Embryonic facial prominence (tissue), 1 donor: ENCODE measurements around the gene C10orf105.

Source experiments
- DNase-seq: peaks from one replicate; pipeline ENCODE4 v3.0.0-alpha.2; 2016; ENCODE audit errors: extremely low spot score

C10orf105 gene

DNA sequence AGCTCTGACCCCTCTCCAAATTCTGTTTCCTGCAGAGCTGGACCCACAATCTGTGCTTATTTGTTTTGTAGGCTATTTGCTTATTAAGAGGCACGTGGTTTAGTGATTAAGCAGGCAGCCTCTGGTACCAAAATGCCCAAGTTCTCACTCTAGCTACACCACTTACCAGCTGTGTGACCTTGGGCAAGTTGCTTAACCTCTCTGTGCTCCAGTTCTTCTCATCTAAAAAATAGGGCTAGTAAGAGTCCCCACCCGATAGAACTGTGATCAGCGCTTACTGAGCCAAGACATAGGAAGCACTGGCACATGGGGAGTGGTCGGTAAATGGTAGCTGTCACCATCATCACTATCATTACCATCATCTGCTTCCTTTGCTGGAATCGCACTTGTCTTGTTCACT, 20.8 kb downstream of the C10orf105 start:
- no peak for DNase-seq

DNA sequence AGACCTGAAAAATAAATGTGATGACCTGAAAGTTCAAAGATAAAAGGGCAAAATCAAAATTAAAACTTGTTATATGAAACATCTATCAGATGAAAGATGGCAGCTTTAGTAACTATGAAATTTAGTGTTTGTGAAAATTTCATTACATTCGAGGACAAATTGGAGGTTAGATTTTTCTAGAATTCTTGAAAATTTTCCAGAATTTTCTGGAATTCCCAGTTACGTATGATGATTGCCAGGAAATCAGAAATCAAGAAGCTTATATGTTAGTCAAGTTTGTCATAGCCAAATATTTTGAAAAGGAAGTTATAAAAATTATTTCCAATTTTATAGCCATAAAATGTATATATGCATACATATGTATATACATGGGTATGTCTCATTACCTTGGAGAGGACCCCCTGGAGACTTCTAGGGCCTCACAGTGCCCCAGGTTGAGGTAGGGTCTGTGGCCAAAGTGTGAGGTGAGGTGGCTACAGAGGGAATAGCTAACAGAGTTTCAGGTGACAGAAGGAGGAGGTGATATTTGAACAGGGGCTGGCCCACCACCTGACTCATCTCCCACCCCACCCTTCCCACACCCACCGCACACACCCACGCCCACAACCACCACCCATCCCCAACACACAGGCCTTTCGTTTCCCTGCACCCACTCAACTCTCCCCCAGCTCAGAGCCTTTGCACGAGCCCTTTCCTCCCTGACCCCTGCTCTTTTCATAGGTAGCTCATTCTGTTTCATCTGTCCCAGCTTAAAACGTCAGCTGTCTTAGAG, 21.5 kb downstream of the C10orf105 start:
- DNase-seq: no peak

DNA sequence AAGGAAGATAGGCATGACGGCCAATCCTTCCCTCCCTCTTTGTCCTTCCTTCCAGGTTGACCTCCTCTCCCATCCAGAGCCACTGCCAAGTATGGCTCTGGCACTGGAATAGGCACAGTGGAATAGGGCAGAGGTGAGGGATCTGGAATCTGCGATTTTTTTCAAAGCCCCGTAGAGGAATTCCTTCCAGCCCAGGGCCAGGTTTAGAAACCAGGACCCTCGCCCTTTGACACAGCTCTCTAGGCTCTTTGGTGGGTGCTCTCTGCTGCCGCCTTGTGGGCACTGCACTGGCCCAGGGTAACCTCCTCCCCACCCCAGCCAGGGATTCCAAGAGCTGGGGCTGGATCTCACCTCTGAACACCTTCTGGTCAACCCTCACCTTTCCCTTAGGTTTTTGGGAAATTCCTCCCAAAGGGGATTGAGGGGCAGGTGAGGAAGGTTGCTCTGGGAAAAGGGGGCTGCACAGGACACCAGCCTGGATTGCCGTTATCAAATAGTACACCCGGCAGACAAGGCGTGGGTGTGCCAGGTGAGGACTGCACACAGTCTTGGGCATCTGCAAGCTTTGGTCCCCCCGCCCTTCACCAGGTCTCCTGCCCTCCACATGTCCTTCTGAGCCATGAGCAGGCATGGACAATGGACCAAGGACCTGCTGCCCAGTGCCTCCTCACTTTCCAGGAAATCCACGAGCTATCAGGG, 22.8 kb downstream of the C10orf105 start:
- DNase-seq: no peak

DNA sequence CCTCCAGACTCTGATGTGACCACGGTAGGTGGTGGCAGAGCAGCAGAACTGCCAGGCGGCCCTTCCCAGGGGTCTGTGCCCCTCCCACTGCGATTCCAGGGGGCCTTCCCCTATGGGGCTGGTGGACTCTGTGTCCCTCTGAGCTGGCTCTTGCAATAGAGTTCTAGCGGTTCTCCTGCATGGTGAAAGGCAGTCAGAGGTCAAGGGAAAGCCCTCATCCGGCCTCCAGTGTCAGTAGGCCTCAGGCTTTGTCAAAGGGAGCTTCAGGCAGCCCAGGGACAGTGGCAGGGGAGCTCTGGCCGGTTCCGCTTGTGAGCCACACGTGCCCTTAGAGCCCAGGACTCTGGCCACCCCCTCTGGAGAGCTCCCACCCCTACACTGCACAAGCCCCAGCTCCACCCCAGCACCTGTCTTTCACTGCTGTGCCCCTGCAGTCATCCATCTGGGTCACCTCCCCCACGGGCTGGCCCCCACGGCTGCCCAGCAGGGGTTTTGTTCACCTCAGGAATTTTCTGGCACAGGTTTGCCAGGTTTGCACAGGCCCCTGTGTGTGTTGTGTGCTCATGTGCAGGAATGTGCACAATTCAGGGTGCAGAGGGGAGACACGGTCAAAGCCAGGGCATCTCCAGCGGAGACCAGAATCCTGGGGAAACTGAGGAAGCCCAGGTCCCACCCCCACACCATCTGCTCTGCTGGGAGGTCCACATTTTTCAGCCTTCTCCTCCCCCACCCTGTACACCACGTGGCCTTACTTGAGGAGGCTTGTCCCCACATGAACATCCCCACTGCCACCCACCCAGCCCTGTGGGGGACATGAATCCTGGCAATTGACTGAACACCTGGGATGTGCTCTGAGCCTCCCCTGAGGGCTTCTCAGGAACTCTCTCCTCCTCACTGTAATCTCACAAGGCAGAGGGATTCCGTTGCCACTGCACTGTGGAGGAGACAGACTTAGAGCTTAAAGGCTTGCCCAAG, 23.8 kb downstream of the C10orf105 start:
- DNase-seq: no peak

DNA sequence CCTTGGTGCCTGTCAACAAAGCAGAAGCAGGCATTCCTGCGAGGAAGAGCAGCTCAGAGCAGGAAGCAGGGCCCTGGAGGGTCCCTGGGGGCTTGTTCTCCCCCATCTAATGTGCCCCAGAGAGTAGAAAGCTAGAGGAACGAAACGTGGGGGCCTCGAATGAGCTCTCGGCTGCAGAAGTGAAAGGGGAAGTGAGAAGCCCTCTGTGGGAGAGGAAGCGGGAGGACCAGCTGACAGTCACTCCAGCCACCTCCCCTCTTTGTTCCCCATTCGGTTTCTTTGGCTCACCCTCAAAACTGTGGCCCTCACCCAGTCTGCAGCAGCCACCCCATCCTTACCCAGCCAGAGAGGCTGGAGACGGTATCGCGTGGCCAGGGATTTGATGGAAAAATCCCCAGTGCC, 25.0 kb downstream of the C10orf105 start:
- DNase-seq: no peak

DNA sequence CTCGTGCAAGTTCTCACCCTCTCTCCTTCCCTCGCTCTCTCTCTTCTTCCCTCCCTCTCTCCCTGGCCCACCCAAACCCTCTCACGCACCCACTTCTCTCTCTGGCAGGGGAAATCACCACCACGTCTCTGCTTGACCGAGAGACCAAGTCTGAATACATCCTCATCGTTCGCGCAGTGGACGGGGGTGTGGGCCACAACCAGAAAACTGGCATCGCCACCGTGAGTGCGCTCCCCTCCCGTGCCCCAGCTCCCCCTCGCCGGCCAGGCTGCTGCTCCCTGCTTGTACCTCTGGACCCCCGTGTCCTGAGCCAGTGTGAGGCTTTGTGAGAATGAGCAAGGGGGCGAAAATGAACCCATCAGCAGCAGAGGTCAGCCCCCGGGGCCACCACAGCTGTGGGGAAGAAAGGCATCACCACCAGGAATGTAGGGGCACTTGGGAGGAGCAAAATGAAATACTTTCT, 25.5 kb downstream of the C10orf105 start:
- DNase-seq: no peak

DNA sequence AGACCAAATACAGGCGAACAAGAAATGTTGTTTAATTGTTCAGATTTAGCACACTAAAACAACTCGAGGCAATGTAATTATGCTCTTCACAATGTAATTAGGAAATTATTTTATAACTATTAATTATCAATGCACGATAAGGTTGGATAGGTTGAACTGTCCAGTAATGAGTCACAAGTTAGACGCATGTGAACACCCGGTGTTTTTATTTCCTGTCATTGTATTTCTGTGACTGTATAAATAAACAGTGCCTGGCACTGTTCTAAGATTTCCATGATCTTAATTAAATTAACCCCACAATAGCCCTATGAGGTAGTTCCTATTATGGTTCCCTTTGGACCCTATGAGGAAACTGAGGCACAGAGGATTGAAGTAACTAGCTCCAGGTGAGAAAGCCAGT, 26.2 kb downstream of the C10orf105 start:
- no peak for DNase-seq

DNA sequence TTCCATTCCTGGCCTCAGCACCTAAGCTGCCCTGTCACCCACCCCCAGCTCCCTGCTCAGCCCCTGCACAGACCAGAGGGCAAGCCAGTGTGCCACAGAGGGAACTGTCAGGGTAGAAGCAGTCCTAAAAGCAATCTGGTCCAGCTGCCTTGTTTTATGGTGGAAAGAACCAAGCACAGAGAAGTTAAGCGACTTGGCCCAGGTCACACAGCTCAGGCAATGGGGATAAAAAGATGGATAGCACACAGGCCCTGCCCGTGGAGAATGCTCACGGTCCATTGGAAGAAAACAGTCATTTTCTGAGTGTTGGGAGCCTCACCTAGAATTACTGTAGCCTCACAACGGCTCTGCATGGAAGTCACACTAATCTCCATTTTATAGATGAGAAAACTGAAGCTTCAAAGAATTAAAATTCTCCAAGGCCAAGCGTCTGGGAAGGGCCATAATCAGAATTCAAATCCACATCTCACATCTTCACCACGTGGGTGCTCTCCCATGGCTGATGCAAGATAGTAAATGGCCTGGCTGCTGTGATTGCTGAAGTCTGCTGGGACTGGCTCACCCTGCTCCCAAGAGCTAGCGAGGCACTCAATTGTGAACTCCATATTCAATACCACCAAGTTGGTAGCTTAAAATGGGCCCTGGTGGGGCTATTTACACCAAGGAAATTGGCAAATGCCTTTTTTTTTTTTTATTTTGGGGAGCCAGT, 26.8 kb downstream of the C10orf105 start:
- DNase-seq: no peak

DNA sequence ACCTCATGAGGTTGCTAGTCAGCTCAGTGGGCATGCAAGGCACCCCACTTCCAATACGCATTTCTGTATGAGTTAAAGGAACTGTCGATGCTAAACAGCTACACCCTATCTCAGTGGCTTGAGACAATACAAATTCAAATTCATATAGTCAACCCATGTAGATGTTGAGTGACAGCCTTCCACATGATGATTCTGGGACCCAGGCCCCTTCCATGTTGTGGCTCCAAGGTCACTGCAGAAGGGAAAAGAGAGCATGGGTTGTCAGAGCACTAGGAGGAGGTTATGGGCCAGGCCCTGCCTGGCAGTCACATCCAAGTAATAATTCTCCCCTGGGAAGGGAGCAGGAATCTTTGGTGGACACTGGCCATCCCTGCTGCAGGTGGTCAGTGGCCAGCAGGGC, 28.2 kb downstream of the C10orf105 start:
- DNase-seq: no peak

DNA sequence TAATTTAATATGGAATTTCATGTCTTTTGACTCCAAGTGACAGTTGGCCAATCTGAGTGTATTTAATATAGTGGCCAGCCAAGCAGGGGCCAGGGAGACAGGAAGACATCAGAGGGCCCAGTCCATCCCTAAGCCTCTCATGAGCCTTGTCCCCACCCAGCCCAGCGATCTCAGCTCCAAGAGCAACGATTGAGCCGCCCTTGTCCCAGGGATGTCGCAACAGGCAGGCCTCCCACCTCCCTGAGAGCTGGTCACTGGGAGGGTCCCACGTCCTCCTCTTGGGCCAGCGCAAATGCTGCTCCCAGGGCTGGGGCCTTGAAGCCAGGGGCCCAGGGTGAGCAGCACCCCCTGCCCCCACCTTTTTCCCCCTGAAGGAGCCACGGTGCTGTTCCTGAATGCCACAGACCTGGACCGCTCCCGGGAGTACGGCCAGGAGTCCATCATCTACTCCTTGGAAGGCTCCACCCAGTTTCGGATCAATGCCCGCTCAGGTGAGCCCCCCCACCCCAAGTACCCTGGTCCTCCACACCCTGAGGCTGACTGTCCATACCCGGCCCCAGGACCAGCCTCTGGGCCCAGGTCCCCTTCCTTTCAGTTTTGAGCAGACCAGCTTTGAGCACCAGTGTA, 29.4 kb downstream of the C10orf105 start:
- DNase-seq: no peak

DNA sequence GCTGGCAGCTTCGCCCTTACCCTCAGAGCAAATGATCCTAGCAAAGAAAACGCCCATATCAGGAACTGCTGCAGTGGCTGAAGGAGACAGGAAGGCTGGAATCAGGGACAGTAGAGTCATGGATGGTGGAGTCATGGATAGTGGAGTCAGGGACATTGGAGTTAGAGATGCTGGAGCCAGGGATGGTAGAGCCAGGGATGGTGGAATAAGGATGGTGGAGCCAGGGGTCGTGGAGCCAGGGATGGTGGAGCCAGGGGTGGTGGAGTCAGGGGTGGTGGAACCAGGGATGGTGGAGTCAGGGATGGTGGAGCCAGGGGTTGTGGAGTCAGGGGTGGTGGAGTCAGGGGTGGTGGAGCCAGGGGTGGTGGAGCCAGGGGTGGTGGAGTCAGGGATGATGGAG, 31.3 kb downstream of the C10orf105 start:
- no peak for DNase-seq

DNA sequence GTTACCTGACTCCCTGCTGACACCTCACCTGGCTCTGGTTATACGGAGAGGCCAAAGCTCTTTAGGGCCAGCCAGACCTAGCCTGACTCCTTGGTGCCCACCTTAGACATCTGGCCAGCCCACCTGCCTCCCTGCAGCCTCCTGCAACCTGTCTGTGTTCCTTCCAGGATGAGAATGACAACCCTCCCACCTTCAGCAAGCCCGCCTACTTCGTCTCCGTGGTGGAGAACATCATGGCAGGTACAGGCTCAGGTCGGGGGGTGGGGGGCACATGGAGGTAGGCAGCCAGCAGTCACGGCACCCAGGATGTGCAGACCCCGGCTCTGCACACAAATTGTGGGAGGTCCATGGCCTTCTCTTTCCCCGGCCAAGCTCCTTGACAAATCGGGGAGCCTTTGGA, 32.1 kb downstream of the C10orf105 start:
- DNase-seq: no peak

DNA sequence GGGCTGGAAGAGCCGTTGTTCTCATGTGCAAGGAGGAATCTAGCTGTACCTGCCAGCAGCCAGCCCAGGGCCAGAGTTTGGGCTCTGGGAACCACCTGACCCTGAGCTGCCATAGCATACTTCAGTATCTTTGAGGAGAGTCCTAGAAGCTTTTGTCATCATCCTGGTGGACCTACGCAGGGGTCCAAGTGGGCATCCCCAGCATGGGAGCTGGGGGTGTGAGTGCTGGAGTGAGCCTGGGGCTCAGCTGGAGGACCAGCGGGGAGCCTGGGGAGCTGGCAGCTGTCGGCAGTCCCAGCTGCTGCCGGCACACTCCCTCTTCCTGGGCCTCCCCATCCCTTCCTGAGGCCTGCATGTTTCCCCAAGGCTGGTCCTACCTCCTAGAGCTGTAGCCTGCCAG, 32.5 kb downstream of the C10orf105 start:
- no peak for DNase-seq

DNA sequence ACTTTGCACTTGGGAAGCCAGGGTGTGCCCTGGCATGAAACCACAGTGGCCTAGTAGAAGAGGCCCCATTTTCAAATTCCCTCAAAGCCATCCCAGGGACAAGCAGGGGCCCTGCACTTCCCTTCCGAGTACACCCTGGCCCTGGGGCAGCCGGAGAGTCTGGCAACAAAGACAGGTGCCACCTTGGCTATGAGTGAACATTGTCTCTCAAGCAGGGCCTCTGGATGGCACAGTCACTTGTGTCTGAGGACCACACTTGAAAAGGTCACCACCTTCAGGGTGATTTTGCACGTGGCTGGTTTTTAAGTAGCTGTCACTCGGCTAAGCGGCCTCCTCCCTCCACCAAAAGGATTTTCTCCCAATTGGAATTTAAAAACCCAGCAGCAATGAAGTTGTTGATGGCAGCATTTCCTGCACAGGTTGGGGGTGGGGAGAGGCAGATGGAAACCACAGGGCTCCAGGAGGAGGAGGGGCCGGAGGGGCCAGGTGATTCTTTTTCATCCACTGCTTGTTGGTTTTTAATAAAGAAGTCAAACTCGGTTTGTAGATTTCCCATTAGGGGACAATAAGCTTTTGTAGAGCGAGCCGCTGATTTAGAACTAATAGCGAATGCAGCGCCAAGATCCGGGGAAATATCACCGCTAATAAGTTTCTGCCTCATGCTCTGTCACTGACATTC, 33.9 kb downstream of the C10orf105 start:
- no peak for DNase-seq

DNA sequence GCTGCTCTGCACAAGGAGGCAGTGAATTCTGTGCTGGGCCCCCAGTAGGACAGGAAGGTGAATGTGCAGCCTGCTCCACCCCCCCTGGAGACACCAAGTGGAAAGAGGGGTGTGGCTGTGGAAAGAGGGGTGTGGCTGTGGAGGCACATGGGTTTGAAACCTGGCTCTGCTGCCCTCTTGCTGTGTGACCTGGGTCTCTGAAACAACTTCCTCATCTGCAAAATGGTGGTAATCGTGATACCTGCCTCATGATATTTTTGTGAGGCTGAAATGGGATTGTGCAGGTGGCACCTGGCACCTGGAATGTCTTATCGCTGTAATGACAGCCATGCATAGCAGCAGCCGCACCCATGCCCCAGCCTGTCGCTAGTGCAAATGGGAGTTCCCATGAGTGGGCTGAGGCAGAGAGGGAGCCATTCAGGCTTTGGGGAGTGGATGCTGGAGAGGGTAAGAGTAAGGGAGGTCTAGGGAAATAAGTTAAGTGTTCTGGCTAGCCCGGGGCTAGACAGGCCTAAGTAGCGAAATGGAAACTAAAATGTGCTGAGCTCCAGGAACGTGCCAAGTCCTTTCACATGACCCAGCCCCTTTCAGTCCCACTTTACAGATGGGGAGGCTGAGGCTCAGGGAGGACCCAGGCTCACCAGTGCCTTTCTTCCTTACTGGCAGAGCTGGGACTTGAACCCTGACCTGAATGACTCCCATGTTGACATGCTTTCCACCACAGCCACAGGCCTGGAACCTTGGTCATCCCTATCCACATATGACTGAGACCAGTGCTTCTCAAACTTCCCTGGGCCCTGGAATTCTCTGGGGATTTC, 35.0 kb downstream of the C10orf105 start:
- no peak for DNase-seq

DNA sequence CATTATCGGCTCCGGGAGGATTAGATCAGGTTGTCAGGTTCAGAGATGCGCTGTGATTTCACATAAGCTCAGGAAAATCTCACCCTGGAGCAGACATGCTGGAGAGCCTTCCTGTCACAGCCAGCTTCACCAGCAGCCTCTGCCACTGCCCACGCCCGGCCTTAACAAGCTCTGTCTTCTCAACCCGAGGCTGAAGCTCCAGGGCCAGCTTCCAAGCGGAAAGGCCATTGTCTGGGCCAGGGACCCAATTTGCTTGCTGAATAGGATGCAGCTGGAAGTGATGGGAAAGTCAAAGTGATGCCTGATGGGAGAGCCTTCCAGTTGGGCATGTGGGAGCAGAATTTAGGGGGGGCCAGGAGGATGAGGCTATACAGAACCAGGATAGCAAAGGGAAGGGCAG, 36.3 kb downstream of the C10orf105 start:
- no peak for DNase-seq

DNA sequence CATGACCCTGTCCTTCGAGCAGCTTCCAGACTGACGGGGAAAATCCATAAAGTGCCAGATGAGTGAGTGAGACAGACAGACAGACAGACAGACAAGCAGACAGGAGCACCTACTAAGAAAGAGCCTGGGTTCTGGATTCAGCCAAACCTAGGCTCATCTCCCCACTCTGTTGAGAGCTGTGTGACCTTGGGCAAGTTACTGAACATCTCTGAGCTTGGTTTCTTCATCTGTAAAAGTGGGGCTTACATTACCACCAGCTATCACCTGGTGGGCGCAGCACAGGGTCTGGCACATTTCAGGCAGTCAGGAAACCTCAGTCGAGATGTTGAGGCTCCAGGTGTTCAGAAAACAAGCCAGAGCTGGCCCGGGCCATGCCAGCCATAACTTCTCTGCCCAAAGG, 37.6 kb downstream of the C10orf105 start:
- no peak for DNase-seq

DNA sequence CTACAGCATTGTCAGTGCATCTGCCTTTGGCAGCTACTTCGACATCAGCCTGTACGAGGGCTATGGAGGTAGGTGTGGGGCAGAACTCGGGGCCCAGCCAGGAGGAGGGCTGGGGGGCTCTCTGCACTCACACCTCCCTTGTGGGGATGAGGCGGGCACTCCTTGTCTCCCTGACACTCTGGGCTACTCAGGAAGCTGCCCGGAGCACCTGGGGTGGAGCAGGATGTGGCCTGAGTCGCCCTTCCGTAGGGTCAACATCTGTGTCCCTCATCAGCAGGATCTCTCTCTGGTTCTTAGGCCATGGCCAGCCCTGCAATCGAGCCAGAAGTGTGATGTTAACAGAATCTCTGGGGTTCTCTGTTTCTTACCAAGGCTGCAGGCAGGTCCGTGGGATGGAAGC, 40.2 kb downstream of the C10orf105 start:
- no peak for DNase-seq

DNA sequence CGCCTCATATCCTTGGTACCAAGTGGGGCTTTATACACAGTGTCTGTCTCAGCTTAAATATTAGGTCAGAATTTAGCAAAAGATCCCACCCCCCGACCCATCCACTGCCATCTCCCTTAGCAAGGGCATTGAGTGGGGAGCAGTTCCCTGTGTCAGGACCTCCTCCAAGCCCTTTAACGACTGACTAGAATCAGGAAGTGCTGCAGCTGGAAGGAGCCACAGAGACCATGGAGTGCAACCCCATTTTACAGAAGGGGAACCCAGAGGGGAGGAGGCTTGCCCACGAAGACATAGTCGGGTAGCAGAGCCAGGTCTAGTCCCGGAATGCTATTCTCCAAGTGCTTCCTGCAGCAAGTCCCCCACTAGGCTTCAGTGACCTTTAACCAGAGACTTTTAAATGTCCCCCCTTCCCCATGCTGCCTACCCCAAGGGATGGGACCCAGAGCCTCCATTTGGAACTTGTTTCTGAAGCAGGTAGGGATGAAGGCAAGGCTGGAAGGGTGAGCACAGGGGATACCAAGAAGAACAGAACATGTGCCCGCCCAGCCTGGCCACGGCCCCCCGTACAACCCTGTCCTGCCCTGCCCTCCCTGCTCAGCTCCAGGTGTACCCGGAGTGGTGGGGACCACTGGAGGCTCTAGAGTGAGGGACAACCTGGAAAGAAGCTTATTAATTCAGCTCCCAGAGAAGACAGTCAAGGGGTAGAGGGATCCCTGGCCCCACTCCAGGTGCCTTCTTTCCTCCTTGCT, 41.3 kb downstream of the C10orf105 start:
- DNase-seq: no peak
